Naive thymus-derived CD8-positive, alpha-beta T cell (primary cell): ENCODE data around the gene MACROD2. TPM values are rescaled to one million over a fixed set of nuclear protein-coding genes. Genes with fewer than 3 reads are reported as not detected.

ENCODE experiments used
- ATAC-seq, 2 donors: fragments of 150-1000 bp; cut with Tn5 transposase in 1 of 2; sonication (Bioruptor Pico), chemical (Tn5 transposase) in 1 of 2; 1 replicate in 1 of 2; 2 replicates in 1 of 2; pipeline ENCODE4 v1.10.0; 2021; ENCODE audit warnings: mild to moderate bottlenecking in 2 of 2, moderate library complexity in 2 of 2
- POLR2A ChIA-PET: fragments of 350-600 bp; sonication (Branson Sonifier 250); formaldehyde crosslinking; loops from one replicate; lab custom pipeline; 2021; ENCODE audit warnings: antibody characterized with exemption; lab: Charles Lee
- DNase-seq, 10 donors: peaks; one replicate each; pipeline versions ENCODE4 v3.0.0 to v3.0.0-alpha.2; 2020 to 2022
- H3K27ac Mint-ChIP-seq, 10 donors: one replicate each; pipeline ENCODE4 v1.8.0; 2020 to 2022; ENCODE audit warnings: mild to moderate bottlenecking in 10 of 10, mixed read lengths in 10 of 10, moderate library complexity in 4 of 10, inconsistent platforms in 1 of 10
- H3K27me3 Mint-ChIP-seq, 5 donors: one replicate each; pipeline ENCODE4 v1.8.0; 2021 to 2022; ENCODE audit warnings: mixed read lengths in 5 of 5
- H3K36me3 Mint-ChIP-seq, 3 donors: one replicate each; pipeline ENCODE4 v1.8.0; 2020 to 2022; ENCODE audit warnings: mixed read lengths in 3 of 3, mild to moderate bottlenecking in 2 of 3, inconsistent platforms in 1 of 3
- H3K4me1 Mint-ChIP-seq, 4 donors: one replicate each; pipeline ENCODE4 v1.8.0; 2021 to 2022; ENCODE audit warnings: mixed read lengths in 4 of 4
- H3K4me3 Mint-ChIP-seq, 10 donors: one replicate each; pipeline ENCODE4 v1.8.0; 2020 to 2022; ENCODE audit warnings: mild to moderate bottlenecking in 10 of 10, mixed read lengths in 10 of 10, moderate library complexity in 6 of 10, inconsistent platforms in 1 of 10
- H3K9me3 Mint-ChIP-seq, 9 donors: one replicate each; pipeline ENCODE4 v1.8.0; 2020 to 2022; ENCODE audit warnings: mixed read lengths in 9 of 9, mild to moderate bottlenecking in 3 of 9, inconsistent platforms in 1 of 9, moderate library complexity in 1 of 9
- polyA plus RNA-seq, 3 donors: library from polyadenylated mRNA; unstranded; fragments of 300-500 nt; fragmentation: Illumina TruSeq; gene quantifications; one replicate each; pipeline ENCODE4 v1.2.3, GENCODE V29; 2021
- total RNA-seq, 8 experiments: library from RNA in 2 of 8; stranded (reverse) in 2 of 8; gene quantifications; one replicate each; pipeline ENCODE4 v1.2.3 and lab custom pipeline; 2021 to 2026

Gene MACROD2
- total and polyA plus RNA-seq, 5 experiments from 2014 or later, result 0.18 to 1.1 (median 0.60) TPM; not detected in 2

- H3K36me3 Mint-ChIP-seq, result no peaks in the 10 kb centered on the region
- ATAC-seq (no peak), DNase-seq (no peak)
- H3K9me3 Mint-ChIP-seq, result peaks cover 0 to 16% (median 9%) of the 10 kb centered on the region in 9 donors
- no peak overlapping the region for H3K27ac Mint-ChIP-seq
- H3K4me3 Mint-ChIP-seq, result no peak overlapping the region
- POLR2A ChIA-PET, result no interaction called here
- H3K27me3 Mint-ChIP-seq, result no peaks in the 10 kb centered on the region
- no peaks in the 10 kb centered on the region for H3K4me1 Mint-ChIP-seq
Observed at GRCh38 chr20:15726416-15726815, 1731.1 kb downstream of the MACROD2 start.

DNA sequence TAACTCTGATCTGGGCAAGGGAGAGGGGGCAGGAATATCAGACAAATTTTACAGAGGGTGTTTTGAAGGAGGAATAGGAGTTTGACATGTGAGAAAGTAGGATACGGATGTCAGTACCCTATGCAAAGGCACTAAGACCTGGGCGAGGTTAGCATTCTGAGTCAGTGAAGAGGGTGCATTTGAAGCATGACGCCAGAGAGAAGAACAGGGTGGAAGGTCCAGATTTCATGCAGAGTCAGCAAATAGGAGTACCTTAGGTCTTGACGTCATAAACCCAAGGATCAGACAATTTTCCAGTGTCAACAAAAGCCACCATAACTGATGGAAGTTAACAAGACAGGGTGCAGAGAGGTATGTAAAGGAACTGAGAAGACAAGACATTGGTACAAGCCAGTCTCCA, 1738.7 kb downstream of the MACROD2 start:
- Mint-ChIP-seq H3K36me3 (no peaks in the 10 kb centered on the region), H3K4me3 (no peak overlapping the region), H3K27me3 (peaks cover 0 to 7% (median 0%) of the 10 kb centered on the region in 5 donors), H3K27ac (no peak overlapping the region), H3K9me3 (peaks cover 0 to 11% (median 2%) of the 10 kb centered on the region in 9 donors), H3K4me1 (no peaks in the 10 kb centered on the region)
- ATAC-seq, result no peak
- DNase-seq, result no peak
- POLR2A ChIA-PET, result no interaction called here

GRCh38 chr20:15739035-15739434, 1743.7 kb downstream of the MACROD2 start:
- Mint-ChIP-seq H3K9me3 (peaks cover 0 to 6% (median under 1%) of the 10 kb centered on the region in 9 donors), H3K4me1 (no peaks in the 10 kb centered on the region), H3K27ac (no peak overlapping the region), H3K27me3 (peaks cover 0 to 3% (median 0%) of the 10 kb centered on the region in 5 donors), H3K4me3 (no peak overlapping the region), H3K36me3 (no peaks in the 10 kb centered on the region)
- DNase-seq (no peak), ATAC-seq (no peak)
- POLR2A ChIA-PET, result no interaction called here

DNA sequence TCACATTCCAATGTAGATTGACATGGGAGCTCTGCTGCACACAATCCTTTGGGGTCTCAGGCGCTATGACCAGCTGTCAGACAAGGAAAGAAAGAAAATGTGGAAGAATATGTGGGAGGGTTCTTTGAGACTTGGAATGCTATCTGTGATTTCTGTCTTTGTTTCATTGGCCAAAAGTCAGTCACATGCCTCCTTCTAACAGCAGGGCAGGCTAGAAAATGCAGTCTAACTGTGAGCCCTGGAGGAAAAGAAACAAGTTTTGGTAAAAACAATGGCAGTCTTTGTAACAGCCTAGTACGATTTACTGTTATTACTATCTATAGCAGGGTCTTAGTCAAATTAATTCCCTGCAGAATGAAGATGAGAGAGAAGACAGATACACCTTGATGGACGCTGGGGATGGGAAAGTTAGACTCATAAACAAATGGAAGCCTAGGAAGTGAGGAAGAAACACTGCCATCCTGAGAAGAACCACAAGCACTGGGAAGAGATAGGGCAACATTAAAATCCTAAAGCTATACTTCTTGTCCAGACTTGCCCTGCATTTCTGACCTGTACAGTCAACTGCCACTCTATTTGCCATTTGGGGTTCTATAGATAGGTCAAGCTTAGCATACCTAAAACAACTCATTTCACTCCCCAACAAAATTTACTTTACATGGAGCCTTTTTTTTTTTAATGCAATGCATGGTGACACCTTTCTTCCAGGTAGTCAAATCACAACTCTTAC, 1744.9 kb downstream of the MACROD2 start:
- Mint-ChIP-seq H3K4me1 (no peaks in the 10 kb centered on the region), H3K36me3 (no peaks in the 10 kb centered on the region), H3K9me3 (peaks cover 0 to 7% (median 0%) of the 10 kb centered on the region in 9 donors), H3K27ac (no peak overlapping the region), H3K4me3 (no peak overlapping the region), H3K27me3 (peaks cover 0 to 3% (median 0%) of the 10 kb centered on the region in 5 donors)
- POLR2A ChIA-PET, result no interaction called here
- ATAC-seq (no peak), DNase-seq (no peak)

GRCh38 chr20:15742087-15742486, 1746.8 kb downstream of the MACROD2 start:
- Mint-ChIP-seq H3K36me3 (peaks cover 0 to 6% (median 0%) of the 10 kb centered on the region in 3 donors), H3K27me3 (no peaks in the 10 kb centered on the region), H3K4me1 (no peaks in the 10 kb centered on the region), H3K27ac (no peak overlapping the region), H3K9me3 (peaks cover 0 to 10% (median 5%) of the 10 kb centered on the region in 9 donors), H3K4me3 (no peak overlapping the region)
- ATAC-seq, result no peak
- POLR2A ChIA-PET, result no interaction called here
- no peak for DNase-seq

- no peak overlapping the region for H3K4me3 Mint-ChIP-seq
- POLR2A ChIA-PET, result no interaction called here
- DNase-seq (no peak), ATAC-seq (no peak)
- no peak overlapping the region for H3K27ac Mint-ChIP-seq
- no peaks in the 10 kb centered on the region for H3K4me1 Mint-ChIP-seq
- peaks cover 0 to 9% (median 0%) of the 10 kb centered on the region in 3 donors for H3K36me3 Mint-ChIP-seq
- no peaks in the 10 kb centered on the region for H3K27me3 Mint-ChIP-seq
- peaks cover 2 to 12% (median 5%) of the 10 kb centered on the region in 9 donors for H3K9me3 Mint-ChIP-seq
Observed at GRCh38 chr20:15742627-15743026, 1747.3 kb downstream of the MACROD2 start.

GRCh38 chr20:15756002-15756753, 1760.9 kb downstream of the MACROD2 start:
- Mint-ChIP-seq H3K27me3 (no peaks in the 10 kb centered on the region), H3K27ac (no peak overlapping the region), H3K36me3 (no peaks in the 10 kb centered on the region), H3K4me3 (no peak overlapping the region), H3K4me1 (peaks cover 0 to 16% (median 0%) of the 10 kb centered on the region in 4 donors), H3K9me3 (peaks cover 0 to 13% (median 1%) of the 10 kb centered on the region in 9 donors)
- POLR2A ChIA-PET, result no interaction called here
- DNase-seq (no peak), ATAC-seq (no peak)

DNA sequence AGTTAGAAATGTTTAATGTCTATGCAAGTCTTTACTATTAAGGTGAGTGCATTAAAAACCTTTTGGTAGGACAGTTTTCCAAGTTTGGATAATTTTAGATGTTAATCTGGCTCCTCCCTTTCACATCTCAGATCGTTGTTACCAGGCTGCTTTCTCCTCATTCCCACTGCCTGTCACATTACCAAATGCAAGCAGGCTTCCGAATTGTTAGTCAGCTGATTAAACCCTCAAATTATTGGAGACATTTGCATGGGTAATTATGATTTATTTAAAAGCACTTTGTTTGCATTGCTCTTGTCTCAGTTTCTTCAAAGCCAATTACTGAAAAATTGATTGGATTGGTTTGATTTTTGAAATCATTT, 1761.4 kb downstream of the MACROD2 start:
- Mint-ChIP-seq H3K27ac (no peak overlapping the region), H3K9me3 (peaks cover 0 to 13% (median 1%) of the 10 kb centered on the region in 9 donors), H3K4me1 (peaks cover 0 to 16% (median 0%) of the 10 kb centered on the region in 4 donors), H3K27me3 (no peaks in the 10 kb centered on the region), H3K36me3 (no peaks in the 10 kb centered on the region), H3K4me3 (no peak overlapping the region)
- ATAC-seq, result no peak
- no peak for DNase-seq
- POLR2A ChIA-PET, result no interaction called here

DNA sequence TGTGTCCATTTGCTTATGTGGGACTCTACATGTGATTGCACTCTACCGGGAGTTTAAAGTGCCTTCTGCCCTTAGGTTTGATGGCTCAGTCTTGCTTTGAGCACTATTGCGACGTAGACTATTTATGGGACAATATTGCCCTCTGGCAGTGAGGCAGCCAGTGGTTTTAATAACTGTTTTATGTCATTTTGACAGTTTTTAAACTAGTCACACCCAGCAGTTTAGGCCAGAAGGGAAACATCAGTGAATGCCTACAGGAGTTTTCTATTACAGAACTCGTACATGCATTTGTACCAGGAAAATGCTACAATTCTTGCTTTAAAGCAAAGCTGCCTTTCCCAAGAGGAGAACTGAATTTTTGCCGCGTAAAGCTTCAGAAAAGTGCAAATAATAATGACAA, 1764.3 kb downstream of the MACROD2 start:
- peaks cover 0 to 13% (median 2%) of the 10 kb centered on the region in 9 donors for H3K9me3 Mint-ChIP-seq
- H3K4me1 Mint-ChIP-seq, result peaks cover 0 to 16% (median 0%) of the 10 kb centered on the region in 4 donors
- no peak overlapping the region for H3K27ac Mint-ChIP-seq
- no peaks in the 10 kb centered on the region for H3K36me3 Mint-ChIP-seq
- no peak overlapping the region for H3K4me3 Mint-ChIP-seq
- ATAC-seq, result no peak
- no peaks in the 10 kb centered on the region for H3K27me3 Mint-ChIP-seq
- no peak for DNase-seq
- POLR2A ChIA-PET, result no interaction called here

- no peak overlapping the region for H3K27ac Mint-ChIP-seq
- no peak for DNase-seq
- H3K36me3 Mint-ChIP-seq, result no peaks in the 10 kb centered on the region
- peaks cover 0 to 2% (median 0%) of the 10 kb centered on the region in 5 donors for H3K27me3 Mint-ChIP-seq
- no peak for ATAC-seq
- H3K4me3 Mint-ChIP-seq, result no peak overlapping the region
- POLR2A ChIA-PET, result no interaction called here
- peaks cover 0 to 13% (median 2%) of the 10 kb centered on the region in 9 donors for H3K9me3 Mint-ChIP-seq
- peaks cover 0 to 16% (median 0%) of the 10 kb centered on the region in 4 donors for H3K4me1 Mint-ChIP-seq
Observed at GRCh38 chr20:15760001-15760621, 1764.8 kb downstream of the MACROD2 start.

- Mint-ChIP-seq H3K36me3 (no peaks in the 10 kb centered on the region), H3K27ac (no peak overlapping the region), H3K27me3 (peaks cover 0 to 2% (median 0%) of the 10 kb centered on the region in 5 donors), H3K4me3 (no peak overlapping the region), H3K4me1 (no peaks in the 10 kb centered on the region), H3K9me3 (peaks cover 0 to 13% (median 0%) of the 10 kb centered on the region in 9 donors)
- no peak for DNase-seq
- POLR2A ChIA-PET, result no interaction called here
- ATAC-seq, result no peak
Observed at GRCh38 chr20:15763366-15763765, 1768.0 kb downstream of the MACROD2 start.

DNA sequence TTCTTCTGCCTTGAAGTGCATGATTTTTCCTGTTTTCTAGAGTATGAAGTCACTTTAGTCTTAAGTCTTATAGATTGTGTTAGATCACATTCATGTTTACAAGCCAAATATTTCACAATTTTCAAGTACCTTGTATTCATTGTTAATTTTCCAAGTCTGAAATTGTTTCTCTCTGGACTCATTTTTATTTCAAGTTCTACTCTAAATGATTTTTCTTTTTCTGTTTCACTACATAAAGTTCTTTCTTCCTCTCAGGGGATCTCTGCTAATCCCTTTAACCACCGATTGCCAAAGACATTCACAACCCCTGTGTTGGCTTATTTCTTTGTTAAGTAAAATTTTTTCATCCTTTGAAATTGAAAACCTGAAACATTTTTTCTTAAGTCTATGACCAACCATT, 1772.3 kb downstream of the MACROD2 start:
- Mint-ChIP-seq H3K4me1 (no peaks in the 10 kb centered on the region), H3K9me3 (peaks cover 0 to 13% (median 2%) of the 10 kb centered on the region in 9 donors), H3K36me3 (no peaks in the 10 kb centered on the region), H3K4me3 (no peak overlapping the region), H3K27me3 (peaks cover 0 to 2% (median 0%) of the 10 kb centered on the region in 5 donors), H3K27ac (no peak overlapping the region)
- no peak for ATAC-seq
- no peak for DNase-seq
- POLR2A ChIA-PET, result no interaction called here
